ENCODE data around the gene DAZAP2. TPM values are rescaled to one million over a fixed set of nuclear protein-coding genes. Genes with fewer than 3 reads are reported as not detected.

DAZAP2 gene
- total RNA-seq, 2 experiments from 2014 or later, result 131 to 137 TPM

DNA sequence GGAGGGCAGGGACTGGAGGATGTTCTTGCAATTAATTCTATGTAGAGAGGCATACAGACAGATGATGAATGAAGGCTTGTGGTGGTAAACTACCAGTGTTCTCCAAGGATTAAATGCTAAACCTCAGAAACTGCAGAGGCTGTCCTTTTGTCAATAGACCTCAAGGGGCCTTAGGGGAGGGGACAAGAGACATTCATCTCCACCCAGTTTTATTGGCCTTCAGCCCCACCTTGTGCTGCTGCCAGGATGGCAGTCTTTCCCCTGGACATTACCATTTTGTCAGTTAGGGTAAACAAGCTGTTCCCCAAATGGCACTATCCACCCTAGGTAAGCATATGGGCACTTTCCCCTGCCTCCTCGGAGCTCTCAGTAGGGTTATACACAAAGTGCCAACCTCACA, 36.5 kb downstream of the DAZAP2 start:
- H3K36me3 ChIP-seq (ENCODE audit: insufficient read depth, low read length), result no peaks in the 10 kb centered on the region
- no peaks in the 10 kb centered on the region for H3K9me2 ChIP-seq (ENCODE audit: insufficient read depth, low read length)
- peaks cover 16% of the 10 kb centered on the region for H3K4me1 ChIP-seq (ENCODE audit: insufficient read depth, low read length, poor library complexity, severe bottlenecking)
- intact Hi-C loops (cut with micrococcal nuclease; ENCODE audit: unreplicated experiment), result no loop called here
- POLR2A ChIA-PET, result interaction anchor here (1.4 kb wide), 1 partner anchor 47 kb away, joined by 4 read pairs; no protein-coding TSS in a partner anchor
- TF ChIP-seq, protein P1, sequence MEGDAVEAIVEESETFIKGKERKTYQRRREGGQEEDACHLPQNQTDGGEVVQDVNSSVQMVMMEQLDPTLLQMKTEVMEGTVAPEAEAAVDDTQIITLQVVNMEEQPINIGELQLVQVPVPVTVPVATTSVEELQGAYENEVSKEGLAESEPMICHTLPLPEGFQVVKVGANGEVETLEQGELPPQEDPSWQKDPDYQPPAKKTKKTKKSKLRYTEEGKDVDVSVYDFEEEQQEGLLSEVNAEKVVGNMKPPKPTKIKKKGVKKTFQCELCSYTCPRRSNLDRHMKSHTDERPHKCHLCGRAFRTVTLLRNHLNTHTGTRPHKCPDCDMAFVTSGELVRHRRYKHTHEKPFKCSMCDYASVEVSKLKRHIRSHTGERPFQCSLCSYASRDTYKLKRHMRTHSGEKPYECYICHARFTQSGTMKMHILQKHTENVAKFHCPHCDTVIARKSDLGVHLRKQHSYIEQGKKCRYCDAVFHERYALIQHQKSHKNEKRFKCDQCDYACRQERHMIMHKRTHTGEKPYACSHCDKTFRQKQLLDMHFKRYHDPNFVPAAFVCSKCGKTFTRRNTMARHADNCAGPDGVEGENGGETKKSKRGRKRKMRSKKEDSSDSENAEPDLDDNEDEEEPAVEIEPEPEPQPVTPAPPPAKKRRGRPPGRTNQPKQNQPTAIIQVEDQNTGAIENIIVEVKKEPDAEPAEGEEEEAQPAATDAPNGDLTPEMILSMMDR (conservative IDR thresholded peaks at IDR 0.05; ENCODE audit: low read length), result no peak
- no peak for TF ChIP-seq EZH2phosphoT487 (IDR thresholded peaks at IDR 0.05; ENCODE audit: borderline replicate concordance, low read depth, low read length)
- CTCF ChIA-PET (ENCODE audit: unreplicated experiment), result no interaction called here
- H3K4me3 ChIP-seq (ENCODE audit: low read depth, low read length, poor library complexity, severe bottlenecking), result no peak overlapping the region
- no peak overlapping the region for H3K27ac ChIP-seq (ENCODE audit: low read depth, low read length, poor library complexity, severe bottlenecking)
- H4K20me1 ChIP-seq (ENCODE audit: insufficient read depth, low read length), result no peaks in the 10 kb centered on the region
- H3K4me2 ChIP-seq (ENCODE audit: low read length), result no peak overlapping the region
- DNase-seq (ENCODE audit: low spot score), result no peak
- BruUV-seq (replicated peaks), result no TSS peak
- no peaks in the 10 kb centered on the region for H3K9me3 ChIP-seq (ENCODE audit: low read length)
- H3K79me2 ChIP-seq (ENCODE audit: insufficient read depth, low read depth, low read length), result no peaks in the 10 kb centered on the region
- H2AFZ ChIP-seq (ENCODE audit: low read length), result no peak overlapping the region

DNA sequence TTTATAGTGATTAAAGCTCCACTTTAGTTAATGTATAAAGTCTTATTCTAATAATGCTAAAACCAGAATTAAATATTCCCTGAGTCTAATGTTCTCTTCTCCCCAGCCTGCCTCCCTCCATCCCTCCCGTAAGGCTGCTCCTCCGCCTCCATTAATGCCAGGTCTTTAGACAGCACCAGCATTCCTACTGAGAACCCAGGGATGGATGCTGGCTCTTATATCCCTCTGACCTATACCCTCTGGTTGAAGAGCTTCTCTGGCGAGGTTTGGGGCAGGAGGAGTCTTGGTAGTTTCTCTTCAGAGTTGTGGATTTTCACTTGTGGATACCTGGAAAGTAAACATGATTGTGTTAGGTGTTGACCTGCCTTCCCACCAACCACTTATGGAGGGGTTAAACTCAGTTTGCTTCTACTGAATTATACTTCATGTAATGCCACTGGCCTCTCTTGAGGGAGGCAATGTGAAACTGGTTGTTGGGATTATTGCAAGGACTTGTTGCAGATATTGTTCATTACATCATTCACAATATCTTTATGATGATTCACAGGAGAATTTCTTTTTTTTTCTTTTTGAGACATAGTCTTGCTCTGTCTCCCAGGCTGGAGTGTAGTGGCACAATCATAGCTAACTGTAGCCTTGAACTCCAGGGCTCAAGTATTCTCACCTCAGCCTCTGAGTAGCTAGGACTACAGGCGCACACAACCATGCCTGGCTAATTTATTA, 42.7 kb downstream of the DAZAP2 start:
- no peak for TF ChIP-seq EZH2phosphoT487 (IDR thresholded peaks at IDR 0.05; ENCODE audit: borderline replicate concordance, low read depth, low read length)
- TF ChIP-seq, protein P1 (conservative IDR thresholded peaks at IDR 0.05; ENCODE audit: low read length), result no peak
- CTCF ChIA-PET (ENCODE audit: unreplicated experiment), result no interaction called here
- H3K4me2 ChIP-seq (ENCODE audit: low read length), result no peak overlapping the region

DNA sequence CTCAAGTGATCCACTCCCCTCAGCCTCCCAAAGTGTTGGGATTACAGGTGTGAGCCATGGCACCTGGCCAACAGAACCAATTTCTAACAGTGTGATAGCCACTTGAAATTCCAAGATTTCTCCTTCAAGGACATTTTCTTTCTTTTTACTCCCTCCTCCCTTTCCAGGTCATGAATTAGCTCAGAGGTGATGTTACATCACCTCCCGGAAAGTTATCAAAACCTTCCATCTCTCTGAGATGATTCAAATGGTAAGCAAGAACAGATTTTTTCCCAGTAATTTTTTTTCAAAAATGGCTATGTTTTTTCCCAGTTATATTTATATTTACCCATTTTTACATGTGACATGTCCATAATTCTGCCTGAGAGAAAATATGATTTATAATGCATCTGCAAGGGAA, 47.2 kb downstream of the DAZAP2 start:
- DNase-seq (ENCODE audit: low spot score), result no peak
- Histone ChIP-seq H3K79me2 (ENCODE audit: insufficient read depth, low read depth, low read length) (no peaks in the 10 kb centered on the region), H4K20me1 (ENCODE audit: insufficient read depth, low read length) (no peaks in the 10 kb centered on the region), H3K9me2 (ENCODE audit: insufficient read depth, low read length) (no peaks in the 10 kb centered on the region), H2AFZ (ENCODE audit: low read length) (no peak overlapping the region), H3K4me3 (ENCODE audit: low read depth, low read length, poor library complexity, severe bottlenecking) (no peak overlapping the region), H3K27ac (ENCODE audit: low read depth, low read length, poor library complexity, severe bottlenecking) (no peak overlapping the region), H3K9me3 (ENCODE audit: low read length) (no peaks in the 10 kb centered on the region), H3K4me2 (ENCODE audit: low read length) (no peak overlapping the region), H3K4me1 (ENCODE audit: insufficient read depth, low read length, poor library complexity, severe bottlenecking) (no peaks in the 10 kb centered on the region), H3K36me3 (ENCODE audit: insufficient read depth, low read length) (no peaks in the 10 kb centered on the region)
- BruUV-seq (replicated peaks), result no TSS peak
- POLR2A ChIA-PET, result no interaction called here
- CTCF ChIA-PET (ENCODE audit: unreplicated experiment), result no interaction called here
- TF ChIP-seq, protein P1 (conservative IDR thresholded peaks at IDR 0.05; ENCODE audit: low read length), result no peak
- TF ChIP-seq EZH2phosphoT487 (IDR thresholded peaks at IDR 0.05; ENCODE audit: borderline replicate concordance, low read depth, low read length), result no peak
- intact Hi-C loops (cut with micrococcal nuclease; ENCODE audit: unreplicated experiment), result no loop called here

More for the DNA sequence above, 42.7 kb downstream of the DAZAP2 start:
- POLR2A ChIA-PET, result interaction anchor here (0.6 to 1.3 kb wide), 4 partner anchors 10 to 1152 kb away, joined by 4 read pairs; partner anchors contain the start of gene SMAGP
- Histone ChIP-seq H3K27ac (ENCODE audit: low read depth, low read length, poor library complexity, severe bottlenecking) (no peak overlapping the region), H3K4me3 (ENCODE audit: low read depth, low read length, poor library complexity, severe bottlenecking) (no peak overlapping the region), H2AFZ (ENCODE audit: low read length) (no peak overlapping the region), H3K9me3 (ENCODE audit: low read length) (no peaks in the 10 kb centered on the region), H3K4me1 (ENCODE audit: insufficient read depth, low read length, poor library complexity, severe bottlenecking) (peaks cover 9% of the 10 kb centered on the region), H3K9me2 (ENCODE audit: insufficient read depth, low read length) (no peaks in the 10 kb centered on the region), H3K36me3 (ENCODE audit: insufficient read depth, low read length) (no peaks in the 10 kb centered on the region), H4K20me1 (ENCODE audit: insufficient read depth, low read length) (no peaks in the 10 kb centered on the region), H3K79me2 (ENCODE audit: insufficient read depth, low read depth, low read length) (no peaks in the 10 kb centered on the region)
- BruUV-seq (replicated peaks), result no TSS peak
- DNase-seq (ENCODE audit: low spot score), result no peak
- intact Hi-C loops (cut with micrococcal nuclease; ENCODE audit: unreplicated experiment), result no loop called here

Measured in OCI-LY7 (cell line).